DMS153 treated with DMSO at 0.1 percent for 48 hours (cell line): ENCODE data around the gene SLC22A1.
"Not testable (repeated sequence)": the region's sequence is repeated elsewhere in the genome, so short reads cannot be mapped to it uniquely, and the experiment has no call there.

Experiments used
- DNase-seq: peaks from one replicate; lab custom pipeline; 2025; ENCODE audit not compliant: unreplicated experiment; lab: John Stamatoyannopoulos, UW

The SLC22A1 gene

GRCh38 chr6:160121981-160122380 lies 366 bp downstream of the SLC22A1 start:
- DNase-seq, result no peak

GRCh38 chr6:160122744-160123143 lies 1.1 kb downstream of the SLC22A1 start:
- DNase-seq, result no peak

- no peak for DNase-seq
These were observed 2.4 kb downstream of the SLC22A1 start for GRCh38 chr6:160124007-160124406.

- no peak for DNase-seq
These were observed 3.0 kb downstream of the SLC22A1 start for GRCh38 chr6:160124605-160125004.

- not testable (repeated sequence) for DNase-seq
These were observed 3.5 kb downstream of the SLC22A1 start for GRCh38 chr6:160125105-160125504.

GRCh38 chr6:160127270-160128124 lies 5.9 kb downstream of the SLC22A1 start:
- DNase-seq, result no peak

- no peak for DNase-seq
These were observed 6.6 kb downstream of the SLC22A1 start for GRCh38 chr6:160128125-160128683.

- no peak for DNase-seq
These were observed 7.4 kb downstream of the SLC22A1 start for GRCh38 chr6:160128879-160129516.

GRCh38 chr6:160129881-160130615 lies 8.4 kb downstream of the SLC22A1 start:
- no peak for DNase-seq

GRCh38 chr6:160130729-160131484 lies 9.3 kb downstream of the SLC22A1 start:
- no peak for DNase-seq

- no peak for DNase-seq
These were observed 10.2 kb downstream of the SLC22A1 start for GRCh38 chr6:160131636-160132296.

GRCh38 chr6:160132297-160132637 lies 10.7 kb downstream of the SLC22A1 start:
- DNase-seq, result no peak

- DNase-seq, result no peak
These were observed 11.2 kb downstream of the SLC22A1 start for GRCh38 chr6:160132776-160133338.

- DNase-seq, result no peak
These were observed 12.1 kb downstream of the SLC22A1 start for GRCh38 chr6:160133441-160134336.

GRCh38 chr6:160134337-160134751 lies 12.7 kb downstream of the SLC22A1 start:
- not testable (repeated sequence) for DNase-seq

- DNase-seq, result no peak
These were observed 13.3 kb downstream of the SLC22A1 start for GRCh38 chr6:160134779-160135547.

GRCh38 chr6:160135907-160136655 lies 14.5 kb downstream of the SLC22A1 start:
- DNase-seq, result no peak
